ENCODE data around the gene SMAD9.
"Not testable (repeated sequence)": the region's sequence is repeated elsewhere in the genome, so short reads cannot be mapped to it uniquely, and the experiment has no call there.

SMAD9 gene

DNA sequence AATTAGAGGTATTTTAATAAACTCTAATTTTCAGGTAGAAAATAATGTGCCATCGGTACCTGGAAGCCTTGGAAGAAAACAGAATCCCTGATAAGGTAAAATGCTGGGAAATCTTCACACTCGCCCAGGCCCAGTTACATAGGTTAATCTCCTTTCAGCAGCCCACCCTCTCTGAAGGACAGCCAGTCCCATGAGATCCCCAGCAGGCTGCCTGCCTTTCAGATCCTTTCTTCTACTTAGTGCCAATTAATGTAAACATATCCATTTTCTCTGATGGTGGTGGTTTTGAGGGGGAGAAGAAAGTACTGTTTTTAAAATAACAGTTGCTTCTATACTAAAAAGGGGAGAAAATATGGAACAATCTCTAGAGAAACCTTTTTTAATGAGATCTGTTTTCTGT lies 12.2 kb downstream of the SMAD9 start:
- no peak for DNase-seq

DNA sequence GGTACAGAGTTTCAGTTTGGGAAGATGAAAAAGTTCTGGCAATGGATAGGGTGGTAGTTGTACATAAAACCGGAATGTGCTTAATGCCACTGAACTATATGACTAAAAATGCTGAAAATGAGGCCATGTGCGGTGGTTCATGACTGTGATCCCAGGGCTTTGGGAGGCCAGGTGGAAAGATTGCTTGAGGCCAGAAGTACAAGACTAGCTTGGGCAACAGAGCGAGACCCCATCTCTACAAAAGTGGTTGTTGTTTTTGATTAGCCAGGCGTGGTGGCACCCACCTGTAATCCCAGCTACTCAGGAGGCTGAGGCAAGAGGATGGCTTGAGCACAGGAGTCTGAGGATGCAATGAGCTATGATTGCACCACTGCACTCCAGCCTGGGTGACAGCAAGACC lies 12.8 kb downstream of the SMAD9 start:
- DNase-seq, result no peak

DNA sequence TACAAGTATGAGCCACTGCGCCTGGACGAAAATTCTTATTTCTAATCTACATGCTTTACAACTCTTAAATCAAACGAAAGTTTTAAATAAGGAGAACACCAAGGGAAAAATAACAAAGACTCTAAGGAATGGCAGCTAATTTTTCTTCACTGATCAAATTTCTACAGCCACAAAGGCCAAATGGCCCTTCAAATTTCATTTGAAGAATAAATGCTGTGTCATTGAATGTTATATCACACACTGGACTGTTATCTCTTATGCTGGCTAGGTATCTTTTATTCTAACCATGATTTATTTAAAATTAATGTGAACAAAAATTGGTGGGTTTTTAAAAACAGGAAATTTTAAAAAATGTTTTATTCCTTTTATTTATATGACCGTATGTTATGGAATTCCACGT lies 14.1 kb downstream of the SMAD9 start:
- DNase-seq, result no peak

DNA sequence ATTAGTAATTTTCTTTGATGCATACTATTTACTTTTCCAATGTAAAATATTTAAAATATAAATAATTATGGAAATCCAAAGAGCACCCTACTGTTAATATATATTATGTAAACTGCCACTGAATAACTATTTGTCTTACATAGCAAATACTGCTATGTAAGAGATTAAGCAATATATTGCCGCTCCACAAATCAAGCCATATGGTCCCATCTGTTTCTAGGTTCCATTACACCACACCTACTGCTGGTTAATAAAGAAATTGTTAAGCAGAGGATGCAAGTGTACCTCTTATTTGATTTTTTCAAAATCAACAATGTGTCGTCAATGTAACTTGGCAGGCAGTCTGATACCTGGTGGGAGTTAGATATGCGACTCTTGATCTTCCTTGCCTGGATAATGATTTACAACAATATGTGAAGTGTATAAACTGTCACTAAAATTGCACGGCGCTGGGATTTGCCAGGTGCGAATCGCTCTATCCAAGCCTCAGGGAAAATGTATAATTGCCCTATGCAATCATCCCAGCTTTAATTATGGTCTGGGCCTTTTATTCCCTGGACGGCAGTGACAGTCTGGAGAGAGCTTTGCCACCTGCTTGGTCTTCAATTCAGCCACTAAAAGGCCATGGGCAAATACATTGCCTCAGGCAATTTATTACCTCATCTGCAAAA lies 16.0 kb downstream of the SMAD9 start:
- DNase-seq, result no peak

DNA sequence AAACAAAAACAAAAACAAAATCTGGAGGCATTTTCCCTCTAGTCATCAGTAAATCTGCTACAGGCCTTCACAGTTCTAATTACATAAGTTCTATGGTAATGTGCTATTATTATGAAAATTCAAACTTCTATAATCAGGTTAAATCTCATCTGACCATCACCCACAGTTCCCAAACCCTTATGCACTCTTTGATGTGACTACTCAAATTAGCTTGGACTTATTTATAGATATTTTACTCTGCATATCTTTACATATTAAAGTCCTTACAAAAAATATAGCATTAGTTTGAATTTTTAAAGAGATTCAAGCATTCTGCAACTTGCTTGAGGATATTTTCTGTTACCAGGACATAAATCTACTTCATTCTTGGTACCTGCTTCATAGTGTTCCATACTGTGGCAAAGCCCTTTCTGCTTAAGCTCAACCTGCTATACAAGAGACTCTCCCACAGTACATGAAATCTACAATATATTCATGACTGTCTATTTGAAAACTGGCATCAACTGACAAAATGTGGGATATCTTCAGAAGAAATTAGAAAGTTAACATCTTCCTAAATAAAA lies 22.9 kb downstream of the SMAD9 start:
- DNase-seq, result no peak

DNA sequence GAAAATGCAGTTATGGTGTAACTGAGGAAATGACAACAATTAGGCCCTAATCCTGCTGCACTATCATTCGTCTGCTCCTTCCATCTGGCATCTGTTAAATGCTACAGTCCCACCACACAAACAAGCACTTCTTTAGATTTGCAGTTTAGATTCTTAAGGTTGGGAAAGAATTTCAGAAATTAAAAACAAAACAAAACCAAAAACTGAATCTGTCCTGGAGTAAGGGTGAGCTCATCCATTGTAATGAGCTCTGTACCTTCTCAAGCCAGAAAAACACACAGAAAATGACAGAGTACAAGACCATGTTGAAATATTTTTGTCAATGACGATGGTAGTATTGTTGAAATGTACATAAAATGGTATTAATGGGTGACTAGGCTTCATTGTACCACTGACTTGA lies 28.3 kb downstream of the SMAD9 start:
- no peak for DNase-seq

DNA sequence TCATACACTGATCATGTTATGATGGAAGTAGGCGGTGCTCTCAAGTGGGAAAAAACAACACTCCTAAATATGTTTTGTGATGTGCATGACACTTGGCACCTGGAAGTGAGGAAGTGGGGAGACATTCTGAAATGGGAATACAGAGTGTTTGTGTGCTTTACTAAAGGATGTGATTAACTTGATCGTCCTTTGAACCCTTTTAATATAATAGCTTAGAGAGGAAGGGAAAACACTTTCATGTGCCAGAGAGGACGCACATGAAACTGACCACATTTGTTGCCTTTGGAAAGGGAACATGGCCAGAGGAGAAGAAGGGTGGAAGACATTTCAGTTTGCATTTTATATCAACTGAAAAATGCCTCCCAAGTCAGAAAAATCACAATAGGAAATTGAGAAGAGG lies 31.4 kb downstream of the SMAD9 start:
- DNase-seq, result no peak

DNA sequence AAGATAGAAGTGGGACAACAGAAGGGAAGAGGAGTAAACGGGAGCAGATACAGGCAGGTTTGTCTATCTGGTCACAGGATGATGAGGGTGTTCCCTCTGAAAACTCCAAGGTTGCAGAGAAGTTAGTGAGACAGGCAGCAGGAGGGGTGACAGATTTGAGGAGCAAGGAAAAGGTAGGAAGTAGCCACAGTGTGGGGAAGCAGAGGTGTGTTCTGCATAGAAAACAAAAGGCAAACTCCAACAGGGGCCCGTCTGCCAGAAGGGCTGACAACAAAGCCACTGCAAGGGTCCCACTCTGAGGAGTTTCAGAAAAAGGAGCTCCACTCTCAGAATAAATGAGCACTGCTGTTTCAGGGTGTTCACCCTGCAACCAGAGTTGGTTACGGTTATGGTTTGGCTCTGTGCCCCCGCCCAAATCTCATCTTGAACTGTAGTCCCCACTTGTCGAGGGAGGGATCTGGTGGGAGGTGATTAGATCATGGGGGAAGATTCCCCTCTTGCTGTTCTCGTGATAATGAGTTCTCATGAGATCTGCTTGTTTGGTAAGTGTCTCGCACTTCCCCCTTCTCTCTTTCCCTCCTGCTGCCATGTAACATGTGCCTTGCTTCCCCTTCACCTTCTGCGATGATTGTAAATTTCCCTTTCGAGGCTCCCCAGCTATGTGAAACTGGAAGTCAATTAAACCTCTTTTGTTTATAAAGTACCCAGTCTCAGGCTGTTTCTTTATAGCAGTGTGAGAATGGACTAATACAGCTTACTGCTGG lies 32.1 kb downstream of the SMAD9 start:
- DNase-seq, result no peak

DNA sequence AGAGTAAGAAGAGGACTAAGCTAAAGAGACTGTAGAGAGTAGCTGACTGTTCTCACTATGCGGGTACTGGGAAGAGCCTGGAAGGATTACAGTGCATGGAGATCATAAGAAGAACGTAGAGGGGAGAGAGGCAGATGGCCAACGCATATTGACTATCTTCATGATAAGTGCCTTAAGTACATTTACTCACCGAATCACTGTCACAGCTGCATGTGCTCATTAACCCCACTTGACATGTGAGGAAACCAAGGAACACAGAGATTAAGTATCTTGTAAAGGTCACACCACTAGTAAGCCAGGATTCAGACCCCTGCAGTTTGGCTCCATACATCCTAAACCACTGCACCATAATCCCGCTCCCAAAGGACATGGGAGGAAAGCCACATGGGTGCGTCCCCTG lies 34.1 kb downstream of the SMAD9 start:
- no peak for DNase-seq

DNA sequence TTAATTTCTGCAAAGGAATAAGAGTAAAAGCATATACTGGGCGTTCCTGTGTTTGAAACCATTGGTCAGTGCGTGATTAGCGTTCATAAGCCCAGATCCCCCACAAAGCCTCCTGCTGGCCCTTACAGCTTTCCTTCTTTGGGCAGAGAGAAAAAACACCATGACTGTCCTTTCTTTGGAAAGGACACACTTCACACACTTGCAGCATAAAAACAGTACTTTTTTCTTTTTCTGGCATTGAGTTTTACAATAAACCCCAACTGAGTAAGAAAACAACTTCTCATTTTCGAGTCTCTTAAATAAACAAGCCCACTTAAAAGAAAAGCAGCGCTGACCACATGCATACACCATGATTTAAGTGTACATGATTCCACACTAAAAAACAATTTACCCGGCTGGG lies 35.8 kb downstream of the SMAD9 start:
- no peak for DNase-seq

DNA sequence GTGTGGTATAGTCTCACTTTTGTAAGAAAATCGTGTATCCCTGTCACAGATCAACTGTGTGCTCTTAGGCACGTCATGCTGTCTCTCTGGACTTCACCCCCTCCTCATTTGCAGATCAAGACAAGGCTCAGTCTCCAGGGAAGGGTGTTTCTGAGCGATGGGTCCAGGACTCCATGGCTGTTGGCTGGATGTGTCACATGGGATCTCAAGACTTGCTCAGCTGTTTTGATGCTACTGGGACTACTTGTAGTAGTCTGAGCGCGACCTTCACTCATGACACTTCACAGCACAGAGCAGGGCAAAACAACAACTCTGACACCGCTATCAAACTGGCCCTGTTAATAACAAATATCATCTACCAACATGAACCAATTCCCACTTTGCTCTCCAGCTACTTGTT lies 36.2 kb downstream of the SMAD9 start:
- DNase-seq, result no peak

DNA sequence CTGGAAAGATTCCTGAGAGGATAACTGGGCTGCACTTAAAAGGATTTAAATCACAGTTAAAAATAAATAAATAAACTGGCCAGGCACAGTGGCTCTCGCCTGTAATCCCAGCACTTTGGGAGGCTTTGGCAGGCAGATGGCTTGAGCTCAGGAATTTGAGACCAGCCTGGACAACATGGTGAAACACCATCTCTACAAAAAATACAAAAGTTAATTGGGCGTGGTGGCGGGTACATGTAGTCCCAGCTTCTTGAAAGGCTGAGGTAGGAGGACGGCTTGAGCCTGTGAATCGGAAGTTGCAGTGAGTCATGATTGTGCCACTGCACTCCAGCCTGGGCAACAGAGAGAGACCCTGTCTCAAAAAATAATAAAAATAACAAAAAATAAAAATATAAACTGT lies 36.6 kb downstream of the SMAD9 start:
- DNase-seq, result not testable (repeated sequence)

DNA sequence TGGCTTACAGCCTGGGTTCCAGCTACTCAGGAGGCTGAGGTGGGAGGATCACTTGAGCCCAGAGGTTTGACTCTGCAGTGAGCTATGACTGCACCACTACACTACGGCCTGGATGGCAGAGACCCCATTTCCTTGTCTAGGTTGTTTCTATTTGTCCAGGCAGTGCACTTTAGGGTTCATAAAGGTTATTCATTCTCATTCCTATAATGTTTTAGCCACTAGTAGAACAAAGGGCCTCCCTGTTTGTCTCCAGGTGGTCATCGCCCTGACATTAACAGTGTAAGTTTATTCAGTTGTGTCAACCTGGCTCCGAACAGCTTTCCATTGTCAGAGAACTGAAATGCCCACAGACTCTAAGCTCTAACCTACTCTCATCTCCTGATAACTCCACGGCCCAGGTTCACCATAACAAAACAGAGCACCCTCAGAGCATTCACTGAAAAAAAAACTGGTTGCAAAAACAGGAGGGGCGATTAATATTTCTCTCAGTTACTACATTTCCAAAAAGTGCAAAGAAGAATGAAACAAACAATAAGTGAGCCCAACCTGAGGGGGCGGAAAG lies 37.1 kb downstream of the SMAD9 start:
- DNase-seq, result no peak

DNA sequence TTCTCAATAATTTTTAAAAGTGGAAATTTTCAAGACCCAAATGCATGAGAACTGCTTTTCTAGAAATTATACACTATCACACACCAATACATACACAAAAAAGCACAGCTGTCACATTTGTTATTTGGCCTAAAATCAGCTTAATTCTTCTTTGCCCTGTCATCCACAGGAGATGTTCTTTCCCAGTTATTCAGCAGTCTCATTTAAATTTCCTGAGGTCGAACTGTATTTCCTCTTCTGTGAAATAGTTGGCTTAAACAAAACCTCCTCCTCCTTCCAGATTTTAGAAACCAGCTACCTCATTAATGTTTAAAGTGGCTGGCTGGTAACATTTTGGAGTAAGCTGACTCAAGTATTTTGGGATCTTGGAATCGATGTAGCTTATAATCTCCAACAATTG lies 39.1 kb downstream of the SMAD9 start:
- DNase-seq, result no peak

DNA sequence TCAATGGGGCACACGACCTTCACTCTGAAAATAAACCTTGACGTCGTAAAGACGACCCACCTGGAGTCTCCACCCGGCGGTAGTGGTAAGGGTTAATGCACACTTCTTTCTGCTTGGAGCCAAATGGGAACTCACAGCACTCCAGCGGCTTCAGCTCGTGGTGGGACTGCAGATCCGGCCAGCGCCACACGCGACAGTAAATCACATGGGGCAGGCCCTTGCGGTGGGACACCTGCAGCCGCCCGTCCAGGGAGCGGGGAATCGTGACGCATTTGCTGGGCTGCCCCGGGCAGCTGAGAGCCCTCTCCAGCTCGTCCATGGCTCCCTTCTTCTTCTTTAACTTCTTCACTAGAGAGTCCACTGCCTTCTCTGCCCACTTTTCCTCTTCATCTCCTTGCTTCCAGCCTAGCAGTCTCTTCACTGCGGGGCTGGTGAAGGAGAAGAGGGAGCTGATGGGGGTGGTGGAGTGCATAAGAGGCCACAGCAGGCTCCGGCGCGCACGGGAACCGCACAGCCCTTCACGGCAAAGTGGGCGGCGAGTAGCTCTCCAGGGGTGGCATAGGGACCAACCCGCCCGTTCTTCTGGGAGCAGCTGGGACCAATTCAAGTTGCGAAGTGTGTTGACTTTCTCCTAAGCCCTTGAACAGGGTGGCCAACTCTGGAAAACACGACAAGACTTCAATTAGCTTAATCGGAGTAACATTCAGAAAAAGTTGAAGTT lies 40.7 kb downstream of the SMAD9 start:
- no peak for DNase-seq

DNA sequence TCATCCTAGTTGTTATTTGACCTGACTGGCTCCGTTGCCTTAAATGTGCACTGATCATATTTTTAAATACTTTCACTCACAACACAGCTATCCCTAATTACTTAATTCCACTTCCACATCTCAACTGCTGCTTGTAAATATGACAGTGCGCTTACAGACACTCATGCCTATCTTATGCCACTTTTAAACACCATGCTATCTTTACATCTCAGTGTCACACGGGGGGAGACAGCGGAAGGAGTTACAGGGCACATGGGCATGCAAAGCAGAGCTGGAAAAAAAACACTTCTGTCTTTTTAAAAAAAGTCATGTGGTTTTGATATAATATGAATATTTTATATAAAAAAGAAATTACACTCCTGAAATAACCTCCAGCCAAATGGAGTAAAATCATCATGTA lies 44.1 kb downstream of the SMAD9 start:
- DNase-seq, result no peak

DNA sequence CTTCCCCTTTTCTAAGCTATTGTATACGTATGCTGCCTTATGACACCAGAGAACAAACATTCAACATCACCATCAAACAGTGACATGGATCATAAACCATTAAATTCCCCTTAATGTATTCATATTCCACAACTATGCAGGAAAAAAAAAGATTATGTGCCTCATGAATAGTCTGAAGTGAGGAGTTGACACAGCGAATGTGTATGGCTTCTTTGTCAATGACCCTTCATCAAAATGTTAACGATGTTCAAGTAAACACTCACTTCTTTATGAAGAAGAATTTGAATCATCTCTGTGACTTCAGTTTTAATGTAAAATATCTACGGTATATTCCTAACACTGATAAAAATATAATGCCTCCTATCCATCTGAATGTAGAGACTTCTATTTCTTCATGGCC lies 44.6 kb downstream of the SMAD9 start:
- DNase-seq, result no peak

DNA sequence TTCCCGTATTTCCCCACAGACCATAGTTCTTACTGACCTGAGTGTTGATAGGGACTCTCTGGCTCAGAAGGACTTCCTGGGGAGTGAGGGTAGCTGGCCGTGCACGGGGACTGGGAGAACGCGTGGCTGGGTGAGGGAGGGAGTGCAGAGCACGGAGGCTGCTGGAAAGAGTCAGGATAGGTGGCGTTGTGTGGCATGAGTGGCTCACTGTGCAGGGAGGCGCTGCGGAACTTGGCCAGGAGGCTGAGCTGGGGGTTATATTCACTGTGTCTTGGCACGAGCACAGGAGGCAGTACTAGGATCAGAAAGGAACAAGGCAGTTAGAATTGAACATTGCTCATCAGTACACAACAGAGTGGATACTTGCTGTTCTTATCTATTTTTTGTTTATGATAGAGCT lies 47.4 kb downstream of the SMAD9 start:
- no peak for DNase-seq

DNA sequence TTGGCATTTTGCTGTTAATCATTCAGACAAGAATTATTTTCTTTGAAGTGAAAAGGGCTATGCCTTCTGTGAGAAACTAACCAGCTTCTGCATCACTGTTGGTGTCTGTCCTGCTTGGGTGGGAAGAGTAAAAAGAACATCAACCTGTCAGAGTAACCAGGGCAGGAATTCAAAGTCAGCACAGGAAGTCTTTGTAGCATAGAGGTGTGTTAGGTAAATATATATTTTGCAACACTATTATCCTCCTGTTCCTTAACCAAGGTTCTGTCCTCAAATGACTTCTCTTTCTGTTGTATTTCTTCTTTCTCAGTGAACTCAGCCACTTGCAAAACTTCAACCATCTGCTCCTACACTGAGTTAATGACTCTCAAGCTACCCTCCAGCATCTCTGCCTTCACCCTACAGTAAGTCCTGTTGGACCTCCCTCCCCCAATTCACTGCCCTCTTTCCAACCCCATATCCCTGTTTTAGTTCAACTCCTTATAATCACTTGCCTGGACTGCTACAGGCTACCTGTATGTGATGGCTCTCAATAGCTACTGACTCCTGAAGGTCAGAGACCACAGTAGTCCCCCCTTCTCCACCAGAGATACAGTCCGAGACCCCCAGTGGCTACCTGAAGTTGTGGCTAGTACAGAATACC lies 49.9 kb downstream of the SMAD9 start:
- no peak for DNase-seq

DNA sequence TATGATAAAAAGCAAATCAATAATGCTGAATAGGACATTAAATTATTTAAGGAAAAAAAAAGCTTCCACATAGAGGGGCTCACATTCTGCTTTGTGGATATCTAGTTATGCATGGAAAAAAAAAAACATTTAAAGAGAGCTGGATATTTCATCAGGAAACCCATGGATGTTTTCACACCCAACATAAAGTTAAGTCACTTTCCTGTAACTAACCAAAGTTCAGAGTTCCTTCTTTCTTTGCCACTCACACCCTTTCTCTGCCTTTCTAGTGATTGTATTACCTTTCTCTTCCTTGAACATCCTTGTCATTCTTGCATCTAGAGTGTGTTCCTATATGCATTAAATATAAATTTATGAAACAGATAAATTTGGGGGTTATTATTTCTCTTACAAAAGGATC lies 53.8 kb downstream of the SMAD9 start:
- DNase-seq, result no peak

DNA sequence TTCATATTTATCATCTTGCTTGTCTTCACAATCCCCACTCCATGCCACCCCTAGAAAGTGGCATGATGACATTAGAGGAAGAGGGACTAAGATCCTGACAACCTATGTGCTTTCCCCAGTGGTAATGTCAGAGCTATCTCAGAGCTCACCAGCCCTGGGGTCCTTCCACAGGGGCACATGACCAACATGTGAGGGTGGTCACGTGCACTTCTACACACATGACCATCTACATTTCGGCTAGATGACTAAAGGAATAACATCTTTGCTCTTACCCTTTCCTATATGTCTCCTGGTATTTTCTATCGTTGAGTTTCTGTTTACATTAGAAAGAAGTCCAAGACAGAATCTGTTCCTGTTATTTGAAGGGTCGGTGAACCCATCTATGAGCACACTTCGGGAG lies 54.8 kb downstream of the SMAD9 start:
- no peak for DNase-seq

DNA sequence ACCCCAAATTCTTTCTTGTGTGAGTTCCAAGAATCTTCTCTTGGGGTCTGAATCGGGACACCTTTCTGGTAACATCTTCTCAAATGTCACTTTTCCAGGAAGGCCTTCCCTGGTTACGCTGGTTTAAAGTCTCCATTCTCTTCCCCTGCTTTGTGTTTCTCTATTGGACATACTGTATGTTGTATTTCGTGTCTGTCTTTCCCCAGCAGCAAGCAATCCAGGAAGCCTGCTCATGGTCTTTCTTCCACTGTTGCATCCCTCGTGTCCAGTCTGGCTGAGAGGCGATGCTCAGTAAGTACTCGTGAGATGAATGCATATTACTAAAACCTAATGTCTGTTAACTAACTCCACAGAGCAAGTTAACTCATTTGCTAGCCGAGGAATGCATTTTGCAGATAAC lies 57.3 kb downstream of the SMAD9 start:
- no peak for DNase-seq
